Activated CD8-positive, alpha-beta T cell treated with anti-CD3 and anti-CD28 coated beads, Interleukin-2, amount 10 ng/mL, durations not matched to agents 7 days and 5 days (primary cell): ENCODE measurements around the gene CHD5. TPM values are rescaled to one million over a fixed set of nuclear protein-coding genes. Genes with fewer than 3 reads are reported as not detected.

Experiments used
- ATAC-seq: fragments of 150-1000 bp; cut with Tn5 transposase; one replicate; pipeline ENCODE4 v1.10.0; 2021; ENCODE audit warnings: moderate library complexity
- CTCF ChIA-PET: fragments of 350-600 bp; sonication (Branson Sonifier 250); formaldehyde crosslinking; loops from one replicate; lab custom pipeline; 2021; ENCODE audit warnings: antibody characterized with exemption; lab: Charles Lee
- POLR2A ChIA-PET: fragments of 350-600 bp; sonication (Branson Sonifier 250); formaldehyde crosslinking; loops from one replicate; lab custom pipeline; 2021; ENCODE audit warnings: antibody characterized with exemption; lab: Charles Lee
- DNase-seq: peaks from one replicate; pipeline ENCODE4 v3.0.0-alpha.2; 2020
- H3K27ac Mint-ChIP-seq: one replicate; pipeline ENCODE4 v1.8.0; 2021; ENCODE audit warnings: mild to moderate bottlenecking, mixed read lengths
- H3K27me3 Mint-ChIP-seq: one replicate; pipeline ENCODE4 v1.8.0; 2021; ENCODE audit warnings: low read depth, mixed read lengths
- H3K36me3 Mint-ChIP-seq: one replicate; pipeline ENCODE4 v1.8.0; 2021; ENCODE audit warnings: low read depth, mixed read lengths
- H3K4me1 Mint-ChIP-seq: one replicate; pipeline ENCODE4 v1.8.0; 2021; ENCODE audit warnings: low read depth, mixed read lengths
- H3K4me3 Mint-ChIP-seq: one replicate; pipeline ENCODE4 v1.8.0; 2021; ENCODE audit warnings: mild to moderate bottlenecking, mixed read lengths
- H3K9me3 Mint-ChIP-seq: one replicate; pipeline ENCODE4 v1.8.0; 2022; ENCODE audit warnings: mixed read lengths; ENCODE audit not compliant: insufficient read depth
- total RNA-seq, 2 experiments: library from RNA; stranded (reverse); gene quantifications; one replicate each; pipeline ENCODE4 v1.2.3, GENCODE V29; 2021

Gene CHD5
- total RNA-seq, 2 experiments from 2014 or later = 0.23 to 0.47 TPM

- peaks cover 15% of the 10 kb centered on the region for H3K36me3 Mint-ChIP-seq
- ChIA-PET POLR2A (no interaction called here), CTCF (no interaction called here)
- no peaks in the 10 kb centered on the region for H3K9me3 Mint-ChIP-seq
- DNase-seq = no peak
- peaks cover 13% of the 10 kb centered on the region for H3K4me1 Mint-ChIP-seq
- no peak for ATAC-seq
- peaks cover 35% of the 10 kb centered on the region for H3K27me3 Mint-ChIP-seq
- H3K27ac Mint-ChIP-seq = no peak overlapping the region
- H3K4me3 Mint-ChIP-seq = no peak overlapping the region
These were observed 688 bp upstream of the CHD5 start for GRCh38 chr1:6180707-6181311.

- Mint-ChIP-seq H3K27ac (no peak overlapping the region), H3K9me3 (no peaks in the 10 kb centered on the region), H3K4me3 (no peak overlapping the region), H3K36me3 (peaks cover 10% of the 10 kb centered on the region), H3K4me1 (peaks cover 11% of the 10 kb centered on the region), H3K27me3 (peaks cover 35% of the 10 kb centered on the region)
- POLR2A ChIA-PET = no interaction called here
- CTCF ChIA-PET = no interaction called here
- ATAC-seq (no peak), DNase-seq (no peak)
These were observed 451 bp downstream of the CHD5 start for GRCh38 chr1:6179564-6180175.

GRCh38 chr1:6178751-6179563 is 1.2 kb downstream of the CHD5 start:
- peaks cover 4% of the 10 kb centered on the region for H3K36me3 Mint-ChIP-seq
- ChIA-PET POLR2A (no interaction called here), CTCF (no interaction called here)
- DNase-seq = no peak
- H3K4me3 Mint-ChIP-seq = no peak overlapping the region
- peaks cover 11% of the 10 kb centered on the region for H3K4me1 Mint-ChIP-seq
- H3K9me3 Mint-ChIP-seq = no peaks in the 10 kb centered on the region
- no peak for ATAC-seq
- peaks cover 35% of the 10 kb centered on the region for H3K27me3 Mint-ChIP-seq
- H3K27ac Mint-ChIP-seq = no peak overlapping the region

- no peak overlapping the region for H3K4me3 Mint-ChIP-seq
- ATAC-seq (no peak), DNase-seq (no peak)
- H3K36me3 Mint-ChIP-seq = no peaks in the 10 kb centered on the region
- H3K27ac Mint-ChIP-seq = no peak overlapping the region
- peaks cover 11% of the 10 kb centered on the region for H3K4me1 Mint-ChIP-seq
- CTCF ChIA-PET = no interaction called here
- H3K9me3 Mint-ChIP-seq = no peaks in the 10 kb centered on the region
- H3K27me3 Mint-ChIP-seq = peaks cover 33% of the 10 kb centered on the region
- POLR2A ChIA-PET = interaction anchor here (0.6 kb wide), 1 partner anchor 11 kb away, joined by 3 read pairs; no protein-coding TSS in a partner anchor
These were observed 2.3 kb downstream of the CHD5 start for GRCh38 chr1:6177681-6178380.

GRCh38 chr1:6176779-6177178 is 3.3 kb downstream of the CHD5 start:
- peaks cover 27% of the 10 kb centered on the region for H3K27me3 Mint-ChIP-seq
- ChIA-PET POLR2A (interaction anchor here (0.6 kb wide), 1 partner anchor 12 kb away, joined by 3 read pairs; no protein-coding TSS in a partner anchor), CTCF (no interaction called here)
- H3K9me3 Mint-ChIP-seq = no peaks in the 10 kb centered on the region
- DNase-seq (no peak), ATAC-seq (no peak)
- no peaks in the 10 kb centered on the region for H3K36me3 Mint-ChIP-seq
- H3K27ac Mint-ChIP-seq = no peak overlapping the region
- peaks cover 10% of the 10 kb centered on the region for H3K4me1 Mint-ChIP-seq
- H3K4me3 Mint-ChIP-seq = no peak overlapping the region

GRCh38 chr1:6175411-6175828 is 4.7 kb downstream of the CHD5 start:
- Mint-ChIP-seq H3K9me3 (no peaks in the 10 kb centered on the region), H3K27ac (no peak overlapping the region), H3K4me1 (no peaks in the 10 kb centered on the region), H3K27me3 (peaks cover 15% of the 10 kb centered on the region), H3K36me3 (no peaks in the 10 kb centered on the region), H3K4me3 (no peak overlapping the region)
- no peak for ATAC-seq
- CTCF ChIA-PET = no interaction called here
- DNase-seq = no peak
- POLR2A ChIA-PET = no interaction called here

- Mint-ChIP-seq H3K9me3 (no peaks in the 10 kb centered on the region), H3K27ac (no peak overlapping the region), H3K27me3 (peaks cover 15% of the 10 kb centered on the region), H3K36me3 (no peaks in the 10 kb centered on the region), H3K4me3 (no peak overlapping the region), H3K4me1 (no peaks in the 10 kb centered on the region)
- ATAC-seq (no peak), DNase-seq (no peak)
- POLR2A ChIA-PET = no interaction called here
- CTCF ChIA-PET = no interaction called here
These were observed 5.3 kb downstream of the CHD5 start for GRCh38 chr1:6174621-6175410.

GRCh38 chr1:6172549-6172948 is 7.6 kb downstream of the CHD5 start:
- Mint-ChIP-seq H3K36me3 (no peaks in the 10 kb centered on the region), H3K4me3 (no peak overlapping the region), H3K27me3 (peaks cover 5% of the 10 kb centered on the region), H3K27ac (no peak overlapping the region), H3K9me3 (no peaks in the 10 kb centered on the region), H3K4me1 (no peaks in the 10 kb centered on the region)
- POLR2A ChIA-PET = no interaction called here
- ATAC-seq = no peak
- CTCF ChIA-PET = no interaction called here
- DNase-seq = no peak

- ATAC-seq = no peak
- H3K36me3 Mint-ChIP-seq = no peaks in the 10 kb centered on the region
These were observed 8.5 kb downstream of the CHD5 start for GRCh38 chr1:6171548-6172124.

GRCh38 chr1:6170742-6171201 is 9.3 kb downstream of the CHD5 start:
- ChIA-PET CTCF (no interaction called here), POLR2A (no interaction called here)
- ATAC-seq = no peak
- H3K4me3 Mint-ChIP-seq = no peak overlapping the region
- no peak for DNase-seq
- no peak overlapping the region for H3K27ac Mint-ChIP-seq
- no peaks in the 10 kb centered on the region for H3K36me3 Mint-ChIP-seq
- no peaks in the 10 kb centered on the region for H3K27me3 Mint-ChIP-seq
- no peaks in the 10 kb centered on the region for H3K9me3 Mint-ChIP-seq
- H3K4me1 Mint-ChIP-seq = no peaks in the 10 kb centered on the region

More at GRCh38 chr1:6171548-6172124, 8.5 kb downstream of the CHD5 start:
- no peaks in the 10 kb centered on the region for H3K9me3 Mint-ChIP-seq
- no peaks in the 10 kb centered on the region for H3K27me3 Mint-ChIP-seq
- H3K27ac Mint-ChIP-seq = no peak overlapping the region
- CTCF ChIA-PET = no interaction called here
- no peak for DNase-seq
- H3K4me3 Mint-ChIP-seq = no peak overlapping the region
- POLR2A ChIA-PET = no interaction called here
- H3K4me1 Mint-ChIP-seq = no peaks in the 10 kb centered on the region
